GM12801 (cell line): Measurements from ENCODE around the gene LCE1E.

Source experiments
- CTCF ChIP-seq: IDR thresholded peaks from one replicate; pipeline ENCODE4 v1.5.1; 2011; ENCODE audit warnings: control low read depth; ENCODE audit not compliant: insufficient read length; ENCODE audit errors: extremely low read depth

LCE1E gene

GRCh38 chr1:152760551-152761190, 25.4 kb upstream of the LCE1E start:
- no peak for TF ChIP-seq CTCF

- no peak for TF ChIP-seq CTCF
Observed at GRCh38 chr1:152761609-152762213, 24.3 kb upstream of the LCE1E start.

GRCh38 chr1:152768847-152769533, 17.1 kb upstream of the LCE1E start:
- no peak for TF ChIP-seq CTCF

GRCh38 chr1:152770411-152770810, 15.6 kb upstream of the LCE1E start:
- no peak for TF ChIP-seq CTCF

GRCh38 chr1:152774875-152775274, 11.2 kb upstream of the LCE1E start, which contains the start of gene LCE1F:
LCE1F (plus strand) TSS chr1:152775140; CDS start chr1:152776372, 1,232 bp downstream.
- TF ChIP-seq CTCF: no peak

GRCh38 chr1:152776361-152776760, 9.7 kb upstream of the LCE1E start:
- no peak for TF ChIP-seq CTCF

- no peak for TF ChIP-seq CTCF
Observed at GRCh38 chr1:152777510-152778137, 8.4 kb upstream of the LCE1E start.
